IMR-90 (cell line): ENCODE measurements around the gene NIPSNAP3A. TPM values are rescaled to one million over a fixed set of nuclear protein-coding genes. Genes with fewer than 3 reads are reported as not detected.

ENCODE experiments used
- ATAC-seq: fragments of 200-7000 bp; cut with Tn5 transposase; 2 replicates; pipeline ENCODE4 v1.9.1; 2020; ENCODE audit warnings: low read depth, mild to moderate bottlenecking, moderate library complexity
- BruUV-seq: library from RNA; stranded (reverse); fragments of 400-500 nt; replicated peaks from 2 replicates; lab custom pipeline; 2021; lab: Mats Ljungman, UMichigan
- CTCF ChIA-PET: fragments of 300-600 bp; formaldehyde crosslinking; extraction: SDS; loops from one replicate; lab custom pipeline; 2021; ENCODE audit warnings: antibody characterized with exemption; lab: Yijun Ruan, JAX
- POLR2A ChIA-PET: fragments of 300-600 bp; sonication (Branson Sonifier 250); formaldehyde crosslinking; loops from one replicate; lab custom pipeline; 2022; ENCODE audit warnings: antibody characterized with exemption; ENCODE audit not compliant: unreplicated experiment; lab: Charles Lee
- DNase-seq: peaks from one replicate; pipeline ENCODE4 v3.0.0; 2013
- H2AFZ ChIP-seq: replicated peaks from 2 replicates; pipeline ENCODE3; 2013; ENCODE audit warnings: low read length, mild to moderate bottlenecking; ENCODE audit not compliant: poor library complexity
- H2AK5ac ChIP-seq: 2 replicates; pipeline ENCODE4 v1.6.1; 2013; ENCODE audit warnings: low read depth, low read length, inconsistent platforms
- H2AK9ac ChIP-seq: replicated peaks from 2 replicates; pipeline ENCODE3; 2013; ENCODE audit warnings: mild to moderate bottlenecking, low read depth, low read length, moderate library complexity; ENCODE audit not compliant: poor library complexity
- H2BK120ac ChIP-seq: 2 replicates; pipeline ENCODE4 v1.6.1; 2013; ENCODE audit warnings: low read depth, low read length, inconsistent platforms
- H2BK15ac ChIP-seq: 3 replicates; pipeline ENCODE4 v1.6.1; 2013; ENCODE audit warnings: low read depth, low read length, inconsistent platforms
- H2BK20ac ChIP-seq: 2 replicates; pipeline ENCODE4 v1.6.1; 2013; ENCODE audit warnings: low read depth, mild to moderate bottlenecking, inconsistent platforms, low read length, moderate library complexity
- H2BK5ac ChIP-seq: 2 replicates; pipeline ENCODE4 v1.6.1; 2013; ENCODE audit warnings: mild to moderate bottlenecking, low read depth, low read length, inconsistent platforms; ENCODE audit not compliant: poor library complexity, severe bottlenecking
- H3K14ac ChIP-seq: replicated peaks from 2 replicates; pipeline ENCODE4 v1.6.1; 2013; ENCODE audit warnings: low read depth, low read length, inconsistent platforms
- H3K18ac ChIP-seq: 2 replicates; pipeline ENCODE4 v1.6.1; 2013; ENCODE audit warnings: low read depth, low read length, control low read depth
- H3K23ac ChIP-seq: 2 replicates; pipeline ENCODE4 v1.6.1; 2013; ENCODE audit warnings: low read depth, low read length, inconsistent platforms
- H3K27ac ChIP-seq: 2 replicates; pipeline ENCODE4 v1.5.1; 2013; ENCODE audit warnings: mild to moderate bottlenecking, control low read depth, low read length; ENCODE audit not compliant: insufficient read depth
- H3K27me3 ChIP-seq: 2 replicates; pipeline ENCODE4 v1.6.1; 2013; ENCODE audit warnings: low read length; ENCODE audit not compliant: control insufficient read depth, insufficient read depth
- H3K36me3 ChIP-seq: 2 replicates; pipeline ENCODE4 v1.6.1; 2013; ENCODE audit warnings: low read length, mixed read lengths; ENCODE audit not compliant: control insufficient read depth, insufficient read depth
- H3K4ac ChIP-seq: 2 replicates; pipeline ENCODE4 v1.6.1; 2013; ENCODE audit warnings: low read depth, low read length, inconsistent platforms
- H3K4me1 ChIP-seq: 2 replicates; pipeline ENCODE4 v1.6.1; 2013; ENCODE audit warnings: low read length, mixed read lengths; ENCODE audit not compliant: control insufficient read depth, insufficient read depth
- H3K4me2 ChIP-seq: 2 replicates; pipeline ENCODE4 v1.6.1; 2013; ENCODE audit warnings: low read depth, mild to moderate bottlenecking, control low read depth, low read length, moderate library complexity
- H3K4me3 ChIP-seq: 2 replicates; pipeline ENCODE4 v1.5.1; 2013; ENCODE audit warnings: low read depth, mild to moderate bottlenecking, control low read depth, low read length, moderate library complexity; ENCODE audit not compliant: insufficient read depth
- H3K56ac ChIP-seq: 2 replicates; pipeline ENCODE4 v1.6.1; 2013; ENCODE audit warnings: low read length, inconsistent platforms; ENCODE audit not compliant: insufficient read depth; ENCODE audit errors: extremely low read depth
- H3K79me1 ChIP-seq, 2 experiments: 2 replicates each; pipeline ENCODE4 v1.6.1; 2013; ENCODE audit warnings: low read length in 2 of 2, inconsistent platforms in 1 of 2, low read depth in 1 of 2
- H3K9ac ChIP-seq: 2 replicates; pipeline ENCODE4 v1.6.1; 2013; ENCODE audit warnings: low read depth, low read length, control low read depth
- H3K9me1 ChIP-seq: 2 replicates; pipeline ENCODE4 v1.6.1; 2013; ENCODE audit warnings: low read length, inconsistent platforms; ENCODE audit not compliant: insufficient read depth
- H3K9me3 ChIP-seq: 2 replicates; pipeline ENCODE4 v1.6.1; 2013; ENCODE audit warnings: low read length; ENCODE audit not compliant: control insufficient read depth, insufficient read depth
- H4K20me1 ChIP-seq: 2 replicates; pipeline ENCODE4 v1.6.1; 2013; ENCODE audit warnings: low read length, inconsistent platforms; ENCODE audit not compliant: insufficient read depth
- H4K5ac ChIP-seq: 2 replicates; pipeline ENCODE4 v1.6.1; 2013; ENCODE audit warnings: mild to moderate bottlenecking, low read depth, low read length, control low read depth
- H4K8ac ChIP-seq, 2 experiments: 2 replicates each; pipeline ENCODE4 v1.6.1; 2013; ENCODE audit warnings: low read depth in 2 of 2, low read length in 2 of 2, control low read depth in 1 of 2, inconsistent platforms in 1 of 2
- H4K91ac ChIP-seq: 2 replicates; pipeline ENCODE4 v1.6.1; 2013; ENCODE audit warnings: low read depth, low read length, inconsistent platforms; ENCODE audit not compliant: insufficient read depth
- BHLHE40 ChIP-seq: fragments of 150-350 bp; IDR thresholded peaks from 2 replicates; pipeline ENCODE4 v1.6.1; 2016; ENCODE audit warnings: mild to moderate bottlenecking, low read depth, low read length
- CEBPB ChIP-seq: IDR thresholded peaks from 2 replicates; pipeline ENCODE4 v1.6.1; 2012; ENCODE audit warnings: low read depth, low read length, improper control_type of control experiment
- CHD1 ChIP-seq: IDR thresholded peaks from 2 replicates; pipeline ENCODE4 v1.6.1; 2012; ENCODE audit warnings: low read depth, low read length, improper control_type of control experiment
- ELK1 ChIP-seq: fragments of 150-350 bp; IDR thresholded peaks from 2 replicates; pipeline ENCODE4 v1.6.1; 2016; ENCODE audit warnings: low read depth, mild to moderate bottlenecking, low read length, moderate library complexity, borderline replicate concordance
- FOS ChIP-seq: fragments of 150-350 bp; IDR thresholded peaks from 2 replicates; pipeline ENCODE4 v1.6.1; 2016; ENCODE audit warnings: low read depth, low read length
- MAFK ChIP-seq: IDR thresholded peaks from 2 replicates; pipeline ENCODE4 v1.6.1; 2012; ENCODE audit warnings: low read depth, low read length, improper control_type of control experiment
- MAZ ChIP-seq: IDR thresholded peaks from 2 replicates; pipeline ENCODE4 v1.6.1; 2012; ENCODE audit warnings: low read depth, mild to moderate bottlenecking, low read length, improper control_type of control experiment, moderate library complexity, borderline replicate concordance
- MXI1 ChIP-seq: IDR thresholded peaks from 2 replicates; pipeline ENCODE4 v1.6.1; 2012; ENCODE audit warnings: low read depth, mild to moderate bottlenecking, low read length, moderate library complexity, borderline replicate concordance
- NFE2L2 ChIP-seq: fragments of 150-350 bp; IDR thresholded peaks from 2 replicates; pipeline ENCODE4 v1.6.1; 2016; ENCODE audit warnings: low read depth, mild to moderate bottlenecking, low read length
- POLR2A ChIP-seq: IDR thresholded peaks from 2 replicates; pipeline ENCODE4 v1.6.1; 2012; ENCODE audit warnings: mild to moderate bottlenecking, low read depth, low read length
- RAD21 ChIP-seq: IDR thresholded peaks from 2 replicates; pipeline ENCODE4 v1.6.1; 2012; ENCODE audit warnings: low read length, improper control_type of control experiment
- RCOR1 ChIP-seq: IDR thresholded peaks from 2 replicates; pipeline ENCODE4 v1.6.1; 2012; ENCODE audit warnings: mild to moderate bottlenecking, low read length, improper control_type of control experiment; ENCODE audit not compliant: insufficient replicate concordance
- RFX5 ChIP-seq: IDR thresholded peaks from 2 replicates; pipeline ENCODE4 v1.8.0; 2012; ENCODE audit warnings: low read depth, mild to moderate bottlenecking, low read length, moderate library complexity
- SMC3 ChIP-seq: fragments of 150-350 bp; IDR thresholded peaks from 2 replicates; pipeline ENCODE4 v1.6.1; 2016; ENCODE audit warnings: low read depth, mild to moderate bottlenecking, antibody characterized with exemption, low read length, moderate library complexity
- USF2 ChIP-seq: fragments of 150-350 bp; IDR thresholded peaks from 2 replicates; pipeline ENCODE4 v1.6.1; 2017; ENCODE audit warnings: mild to moderate bottlenecking, antibody characterized with exemption, low read length, low read depth
- WGBS, 2 experiments: methylation state at CpG; one replicate each; pipeline versions ENCODE4 v1.1.5 to v1.1.7; 2013; ENCODE audit warnings: missing lambda C conversion rate in 2 of 2; ENCODE audit not compliant: insufficient read length in 1 of 2; ENCODE audit errors: extremely low coverage in 2 of 2; 5-methylcytosine and 5-hydroxymethylcytosine counted together
- dilution Hi-C: fragments of 300-500 bp; cut with HindIII; formaldehyde crosslinking; loops from one replicate; pipeline ENCODE4 v1.14.3; 2018; ENCODE audit warnings: low sequenced_read_pairs; ENCODE audit not compliant: unreplicated experiment
- in situ Hi-C: fragments of 300-500 bp; cut with MboI; formaldehyde crosslinking; loops from 3 replicates; pipeline ENCODE4 v1.14.3; 2019; ENCODE audit warnings: low sequenced_read_pairs, inconsistent platforms, mixed read lengths
- intact Hi-C: fragments of 100-400 bp; cut with micrococcal nuclease; formaldehyde crosslinking; loops from 2 replicates; pipeline ENCODE4 v1.10.0; 2022
- polyA plus RNA-seq, 3 experiments: library from polyadenylated mRNA; depleted of rRNA; stranded (reverse); fragments of >200 nt; gene quantifications; 2 replicates each; pipeline ENCODE4 v1.2.3, GENCODE V29; 2012; ENCODE audit warnings: low replicate concordance in 1 of 3
- total RNA-seq: library from RNA; depleted of rRNA; stranded (reverse); fragments of >200 nt; gene quantifications from 2 replicates; pipeline ENCODE4 v1.2.3, GENCODE V29; 2012
- TF ChIP-seq, protein P1 (sequence below): conservative IDR thresholded peaks from 2 replicates; pipeline ENCODE4 v1.5.1; 2012; ENCODE audit warnings: mild to moderate bottlenecking, low read depth, low read length, improper control_type of control experiment

Gene NIPSNAP3A
- total and polyA plus RNA-seq, 2 of the 4 experiments (the other 2 are of a cell fraction): 21.4 to 32.1 TPM

DNA sequence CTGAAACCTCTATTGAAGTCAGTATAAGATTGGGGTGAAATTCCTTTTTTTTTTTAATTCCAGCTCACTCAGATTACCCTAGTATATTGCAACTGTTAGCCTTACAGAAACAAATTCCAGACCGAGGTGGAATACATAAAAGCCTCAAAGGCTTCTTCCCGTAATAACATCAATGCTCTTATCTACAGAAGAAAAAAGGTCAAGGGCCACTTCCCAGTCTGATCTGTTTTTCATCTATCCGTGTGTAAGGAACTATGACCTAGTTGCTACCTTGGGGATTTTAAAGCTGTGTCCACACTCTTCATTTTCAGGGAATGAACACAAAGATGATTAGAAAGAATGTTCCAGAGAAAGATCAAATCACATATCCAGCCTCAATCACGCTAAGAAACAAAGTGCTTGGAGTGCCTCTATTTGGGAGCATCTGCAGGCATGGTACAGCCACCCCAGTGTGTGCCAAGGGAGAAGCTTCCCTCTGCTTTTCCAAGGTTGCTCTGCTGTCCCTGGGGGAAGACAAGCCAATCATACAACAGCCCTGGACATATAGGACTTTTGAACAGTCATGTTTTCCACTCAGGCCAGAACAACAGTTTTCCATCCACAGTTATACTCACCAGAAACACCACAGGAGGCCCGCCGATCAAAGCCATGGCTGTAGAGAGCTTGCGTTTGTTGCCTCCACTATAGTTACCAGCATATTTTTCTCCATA, 40.0 kb downstream of the NIPSNAP3A start:
- no peaks in the 10 kb centered on the region; the same call in 1 of the 2 replicates for H3K4me1 ChIP-seq
- no peak overlapping the region for H3K14ac ChIP-seq
- H2BK120ac ChIP-seq: no peak overlapping the region
- H3K9me3 ChIP-seq: no peaks in the 10 kb centered on the region
- no peaks in the 10 kb centered on the region for H4K20me1 ChIP-seq
- H3K27ac ChIP-seq: no peak overlapping the region
- peaks cover 61% of the 10 kb centered on the region for H3K36me3 ChIP-seq
- no peaks in the 10 kb centered on the region for H3K79me1 ChIP-seq
- WGBS, 2 experiments: no CpG with 5 or more reads among the region's 7 CpGs
- no TSS peak for BruUV-seq
- no peak overlapping the region for H4K5ac ChIP-seq
- dilution Hi-C loops (no loop called here), intact Hi-C loops (no loop called here), in situ Hi-C loops (loop anchor here (10.0 kb wide), 1 partner anchor 627 kb away; no protein-coding TSS in a partner anchor)
- POLR2A ChIA-PET: no interaction called here
- H3K23ac ChIP-seq: no peak overlapping the region
- no peak overlapping the region for H3K18ac ChIP-seq
- ATAC-seq (no peak), DNase-seq (no peak)
- no peak for TF ChIP-seq USF2
- no peak for TF ChIP-seq NFE2L2
- no peak for TF ChIP-seq RFX5
- TF ChIP-seq RCOR1: no peak
- TF ChIP-seq SMC3: no peak
- no peak for TF ChIP-seq BHLHE40
- TF ChIP-seq RAD21: no peak
- no peak for TF ChIP-seq POLR2A
- TF ChIP-seq ELK1: no peak
- TF ChIP-seq MAFK: no peak
- TF ChIP-seq, protein P1, sequence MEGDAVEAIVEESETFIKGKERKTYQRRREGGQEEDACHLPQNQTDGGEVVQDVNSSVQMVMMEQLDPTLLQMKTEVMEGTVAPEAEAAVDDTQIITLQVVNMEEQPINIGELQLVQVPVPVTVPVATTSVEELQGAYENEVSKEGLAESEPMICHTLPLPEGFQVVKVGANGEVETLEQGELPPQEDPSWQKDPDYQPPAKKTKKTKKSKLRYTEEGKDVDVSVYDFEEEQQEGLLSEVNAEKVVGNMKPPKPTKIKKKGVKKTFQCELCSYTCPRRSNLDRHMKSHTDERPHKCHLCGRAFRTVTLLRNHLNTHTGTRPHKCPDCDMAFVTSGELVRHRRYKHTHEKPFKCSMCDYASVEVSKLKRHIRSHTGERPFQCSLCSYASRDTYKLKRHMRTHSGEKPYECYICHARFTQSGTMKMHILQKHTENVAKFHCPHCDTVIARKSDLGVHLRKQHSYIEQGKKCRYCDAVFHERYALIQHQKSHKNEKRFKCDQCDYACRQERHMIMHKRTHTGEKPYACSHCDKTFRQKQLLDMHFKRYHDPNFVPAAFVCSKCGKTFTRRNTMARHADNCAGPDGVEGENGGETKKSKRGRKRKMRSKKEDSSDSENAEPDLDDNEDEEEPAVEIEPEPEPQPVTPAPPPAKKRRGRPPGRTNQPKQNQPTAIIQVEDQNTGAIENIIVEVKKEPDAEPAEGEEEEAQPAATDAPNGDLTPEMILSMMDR: no peak
- no peak for TF ChIP-seq FOS
- no peak for TF ChIP-seq MAZ
- TF ChIP-seq MXI1: no peak
- TF ChIP-seq CEBPB: no peak
- TF ChIP-seq CHD1: no peak
- H3K4me2 ChIP-seq: no peak overlapping the region
- H3K4me3 ChIP-seq: no peak overlapping the region
- H2BK5ac ChIP-seq: no peak overlapping the region
- H2BK15ac ChIP-seq: no peak overlapping the region
- H2AFZ ChIP-seq: no peak overlapping the region
- H3K27me3 ChIP-seq: no peaks in the 10 kb centered on the region
- H2AK9ac ChIP-seq: no peak overlapping the region
- no peak overlapping the region for H3K9ac ChIP-seq
- H3K56ac ChIP-seq: no peak overlapping the region
- no peaks in the 10 kb centered on the region for H3K9me1 ChIP-seq
- CTCF ChIA-PET: interaction anchor here (0.6 kb wide), 1 partner anchor 905 kb away, joined by 3 read pairs; no protein-coding TSS in a partner anchor
- no peak overlapping the region for H2AK5ac ChIP-seq
- no peak overlapping the region for H2BK20ac ChIP-seq
- no peak overlapping the region for H4K8ac ChIP-seq
- H4K91ac ChIP-seq: no peak overlapping the region
- no peak overlapping the region for H3K4ac ChIP-seq
